Stimulated activated CD8-positive, alpha-beta memory T cell treated with anti-CD3 and anti-CD28 coated beads, Interleukin-12 subunit alpha, Interleukin-12 subunit beta, amount 100 ng/mL, for 1 hour (primary cell): ENCODE data around the gene TMEM169.

ENCODE experiments used
- DNase-seq: peaks from one replicate; pipeline ENCODE4 v3.0.0-alpha.2; 2020; ENCODE audit warnings: low read depth

Gene TMEM169

DNA sequence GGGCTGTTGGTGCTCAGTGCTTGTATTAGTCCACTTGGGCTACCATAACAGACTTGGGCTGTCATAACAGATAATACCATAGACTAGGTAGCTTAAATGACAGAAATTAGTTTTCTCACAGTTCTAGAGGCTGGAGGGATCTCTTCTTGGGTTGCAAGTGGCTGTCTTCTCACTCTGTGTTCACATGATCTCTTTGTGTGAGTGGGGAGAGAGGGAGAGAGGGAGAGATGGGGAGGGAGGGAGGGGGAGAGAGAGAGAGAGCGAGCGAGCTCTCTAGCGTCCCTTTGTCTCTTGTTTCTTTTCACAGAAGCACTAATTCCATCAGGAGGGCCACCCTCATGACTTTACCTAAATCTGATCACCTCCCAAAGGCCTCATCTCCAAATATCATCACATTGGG lies 23.0 kb downstream of the TMEM169 start:
- DNase-seq: no peak

DNA sequence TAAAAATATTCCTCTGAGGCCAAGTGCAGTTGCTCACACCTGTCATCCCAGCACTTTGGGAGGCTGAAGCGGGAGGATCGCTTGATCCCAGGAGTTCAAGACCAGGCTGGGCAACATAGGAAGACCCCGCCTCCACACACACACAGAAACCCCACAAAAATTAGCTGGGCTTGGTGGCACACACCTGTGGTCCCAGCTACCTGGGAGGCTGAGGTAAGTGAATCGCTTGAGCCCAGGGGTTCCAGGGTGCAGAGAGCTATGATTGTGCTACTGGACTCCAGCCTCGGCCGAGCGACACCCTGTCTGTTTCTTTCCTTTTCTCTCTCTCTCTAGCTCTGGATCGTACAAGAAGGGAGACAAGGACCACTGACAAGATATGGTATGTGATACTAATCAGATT lies 25.6 kb downstream of the TMEM169 start:
- no peak for DNase-seq

DNA sequence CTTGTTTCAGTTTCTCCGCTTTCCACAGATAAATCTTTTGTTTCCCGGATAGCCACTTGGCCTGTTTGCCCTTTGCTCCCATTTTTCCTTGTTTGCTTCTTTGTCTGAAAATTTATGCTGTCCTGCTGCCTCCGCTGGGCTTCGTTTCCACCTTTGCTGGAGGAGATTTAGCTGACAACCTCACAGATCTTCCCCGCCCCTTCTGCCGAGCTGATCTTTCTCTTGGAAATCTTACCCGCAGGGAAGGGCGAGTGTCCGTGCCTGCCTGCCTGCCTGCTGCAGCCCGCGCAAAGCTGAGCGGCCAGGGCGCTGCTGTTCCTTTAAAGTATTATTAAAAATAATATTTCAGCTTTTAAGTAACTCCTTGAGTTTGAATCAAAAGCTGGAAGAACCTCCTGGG lies 26.0 kb downstream of the TMEM169 start:
- no peak for DNase-seq

GRCh38 chr2:216108310-216108966 lies 26.7 kb downstream of the TMEM169 start:
- DNase-seq: no peak

DNA sequence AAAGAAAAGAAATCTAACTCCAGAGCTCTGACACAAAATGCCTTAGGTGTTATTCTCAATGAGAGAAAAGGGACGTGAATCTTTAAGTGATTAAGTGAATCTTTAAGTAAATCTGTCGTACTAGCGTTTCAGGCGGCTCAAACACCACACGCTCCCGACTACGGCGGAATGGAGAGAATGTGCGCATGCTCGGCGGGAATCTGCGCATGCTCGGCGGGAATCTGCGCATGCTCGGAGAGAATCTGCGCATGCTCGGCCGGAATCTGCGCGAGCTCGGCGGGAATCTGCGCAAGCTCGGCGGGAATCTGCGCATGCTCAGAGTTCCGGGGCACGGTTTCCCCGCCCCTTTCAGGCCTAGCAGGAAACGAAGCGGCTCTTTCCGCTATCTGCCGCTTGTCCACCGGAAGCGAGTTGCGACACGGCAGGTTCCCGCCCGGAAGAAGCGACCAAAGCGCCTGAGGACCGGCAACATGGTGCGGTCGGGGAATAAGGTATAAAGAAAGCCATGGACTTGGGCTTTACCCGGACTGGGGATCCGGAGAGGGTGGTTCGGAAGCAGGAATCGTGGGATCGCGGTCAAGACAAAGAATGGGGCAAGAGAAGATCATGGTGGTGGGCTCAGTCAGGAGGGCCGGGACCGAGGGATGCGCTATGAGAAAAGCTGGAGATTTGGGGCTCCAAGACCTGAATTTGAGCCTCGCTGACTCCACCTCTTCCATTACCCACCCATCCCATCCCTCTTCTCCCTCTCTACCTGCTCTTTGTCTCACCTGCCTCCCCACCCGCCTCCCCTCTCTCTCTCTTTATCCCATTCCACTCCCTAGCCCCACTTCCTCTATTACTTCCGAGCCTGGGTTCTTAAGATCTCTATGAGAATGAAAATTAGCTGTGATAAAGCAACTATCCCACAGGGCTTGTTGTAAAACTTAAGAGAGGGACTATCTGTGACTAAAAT lies 27.5 kb downstream of the TMEM169 start, which contains the start of gene XRCC5:
Gene XRCC5 (plus strand): TSS at position 382 of the 955 bp plus-strand sequence. CDS start 89 bp downstream, at position 471.
- DNase-seq: peak; percentile 98

- DNase-seq: no peak
Observed at GRCh38 chr2:216109962-216110614, 28.4 kb downstream of the TMEM169 start.

- no peak for DNase-seq
Observed at GRCh38 chr2:216110620-216111019, 28.9 kb downstream of the TMEM169 start.

DNA sequence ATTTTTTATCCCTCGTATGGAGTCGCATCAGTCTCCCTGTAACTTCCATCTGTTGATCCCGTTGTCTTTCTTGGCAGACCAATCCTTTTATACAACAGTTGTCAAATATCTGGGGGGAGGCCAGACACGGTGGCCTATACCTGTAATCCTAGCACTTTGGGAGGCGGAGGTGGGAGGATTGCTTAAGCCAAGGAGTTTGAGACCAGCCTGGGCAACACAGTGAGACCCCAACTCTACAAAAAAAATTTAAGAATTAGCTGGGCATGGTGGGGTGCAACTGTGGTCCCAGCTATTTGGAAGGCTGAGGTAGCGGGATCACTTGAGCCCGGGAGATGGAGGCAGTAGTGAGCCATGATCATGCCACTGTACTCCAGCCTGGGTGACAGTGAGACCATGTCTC lies 29.4 kb downstream of the TMEM169 start:
- no peak for DNase-seq

DNA sequence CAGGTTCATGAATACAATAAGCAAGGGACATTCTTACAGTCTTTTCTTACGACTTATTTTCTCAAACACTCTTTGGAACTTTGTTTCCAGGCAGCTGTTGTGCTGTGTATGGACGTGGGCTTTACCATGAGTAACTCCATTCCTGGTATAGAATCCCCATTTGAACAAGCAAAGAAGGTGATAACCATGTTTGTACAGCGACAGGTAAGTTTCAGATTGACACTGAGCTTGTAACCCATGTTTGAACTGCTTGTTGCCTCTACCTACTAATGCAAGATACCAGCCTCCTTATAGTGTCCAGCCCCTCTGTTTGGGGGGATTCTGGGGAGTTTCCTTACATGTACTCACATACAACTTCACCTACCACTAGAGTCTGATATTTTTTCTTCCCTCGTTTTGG lies 31.2 kb downstream of the TMEM169 start:
- DNase-seq: no peak

DNA sequence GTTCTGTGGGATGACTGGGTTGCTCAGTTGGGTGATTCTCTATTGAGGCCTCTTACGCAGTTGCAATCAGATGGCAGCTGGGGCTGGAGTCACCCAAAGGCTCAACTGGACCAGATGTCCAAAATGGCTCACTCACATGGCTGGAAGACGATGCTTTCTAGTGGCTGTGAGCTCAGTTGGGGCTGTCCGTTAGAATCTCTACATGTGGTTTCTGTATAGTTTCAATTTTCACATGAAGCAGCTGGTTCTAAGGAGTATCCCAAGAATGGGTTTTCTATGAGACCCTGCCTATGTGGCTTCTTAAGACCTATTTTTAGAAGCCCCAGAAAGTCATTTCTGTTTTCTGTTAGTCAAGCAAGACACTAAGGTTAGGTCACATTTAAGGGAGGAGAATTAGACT lies 31.9 kb downstream of the TMEM169 start:
- DNase-seq: no peak

DNA sequence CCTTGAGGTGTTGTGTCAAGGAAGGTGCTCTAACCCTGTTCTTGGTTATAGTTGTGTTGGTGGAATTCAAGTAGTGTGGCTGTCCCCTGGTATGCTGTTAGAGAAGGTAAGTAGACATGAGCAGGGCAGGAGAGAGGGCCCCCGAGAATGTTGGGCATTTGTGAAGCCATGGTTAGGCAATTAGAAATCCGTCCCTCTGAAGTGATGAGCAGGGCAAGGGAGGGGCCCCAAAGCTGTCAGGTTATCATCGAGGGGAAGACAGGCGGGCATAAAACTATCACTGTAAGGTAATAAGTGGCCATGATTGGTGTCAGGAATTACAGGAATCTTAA lies 32.6 kb downstream of the TMEM169 start:
- no peak for DNase-seq

GRCh38 chr2:216114714-216115531 lies 33.2 kb downstream of the TMEM169 start:
- peak; percentile 97 for DNase-seq

DNA sequence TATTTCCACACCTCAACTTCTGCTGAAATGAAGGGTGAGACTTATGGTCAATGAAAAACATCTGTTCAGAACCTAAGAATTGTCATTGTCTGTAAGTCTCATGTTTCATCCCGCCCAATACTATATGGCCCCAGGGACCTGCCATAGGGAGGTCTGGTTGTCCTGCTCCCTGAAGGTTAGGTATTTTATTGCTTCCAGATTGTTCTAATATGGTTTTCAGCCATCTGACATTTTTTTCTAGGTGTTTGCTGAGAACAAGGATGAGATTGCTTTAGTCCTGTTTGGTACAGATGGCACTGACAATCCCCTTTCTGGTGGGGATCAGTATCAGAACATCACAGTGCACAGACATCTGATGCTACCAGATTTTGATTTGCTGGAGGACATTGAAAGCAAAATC lies 34.7 kb downstream of the TMEM169 start:
- DNase-seq: no peak

GRCh38 chr2:216117561-216118340 lies 36.0 kb downstream of the TMEM169 start:
- no peak for DNase-seq

DNA sequence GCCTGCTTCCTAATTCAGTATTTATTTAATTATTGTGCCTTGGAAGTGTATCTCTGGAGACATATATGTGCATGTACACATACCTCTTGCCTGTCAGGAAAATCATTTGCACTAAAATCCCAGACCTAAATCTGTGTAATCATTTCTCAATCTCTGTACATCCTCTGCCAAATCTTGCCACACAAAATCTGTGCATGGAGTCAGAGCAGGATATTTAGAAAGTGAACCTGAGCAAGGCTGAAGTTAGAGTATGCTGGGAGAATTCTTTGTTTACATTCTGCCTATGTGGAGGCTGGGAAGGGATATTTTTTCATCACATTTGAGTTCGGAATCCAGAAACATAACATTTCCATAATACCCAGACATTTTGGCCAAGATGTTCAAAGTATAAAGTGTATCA lies 36.8 kb downstream of the TMEM169 start:
- DNase-seq: no peak

- DNase-seq: no peak
Observed at GRCh38 chr2:216119146-216119545, 37.4 kb downstream of the TMEM169 start.

- DNase-seq: no peak
Observed at GRCh38 chr2:216119986-216120385, 38.3 kb downstream of the TMEM169 start.

DNA sequence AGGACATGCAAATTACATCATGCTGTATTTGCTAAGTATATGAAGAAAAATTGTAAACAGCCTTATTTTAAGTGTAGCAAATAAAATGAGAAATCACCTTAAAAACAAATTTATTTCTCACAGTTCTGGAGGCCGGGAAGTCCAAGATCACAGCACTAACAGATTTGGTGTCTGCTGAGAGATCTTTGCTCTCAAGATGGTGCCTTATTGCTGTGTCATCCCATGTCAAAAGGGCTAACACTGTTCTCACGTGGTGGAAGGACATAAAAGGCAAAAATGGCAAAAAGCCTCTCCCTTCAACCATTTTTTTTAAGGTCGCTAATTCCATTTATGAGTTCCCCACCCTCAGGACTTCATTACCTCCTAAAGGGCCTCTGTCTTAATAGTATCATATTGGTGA lies 39.5 kb downstream of the TMEM169 start:
- no peak for DNase-seq

- DNase-seq: no peak
Observed at GRCh38 chr2:216126943-216127342, 45.2 kb downstream of the TMEM169 start.

DNA sequence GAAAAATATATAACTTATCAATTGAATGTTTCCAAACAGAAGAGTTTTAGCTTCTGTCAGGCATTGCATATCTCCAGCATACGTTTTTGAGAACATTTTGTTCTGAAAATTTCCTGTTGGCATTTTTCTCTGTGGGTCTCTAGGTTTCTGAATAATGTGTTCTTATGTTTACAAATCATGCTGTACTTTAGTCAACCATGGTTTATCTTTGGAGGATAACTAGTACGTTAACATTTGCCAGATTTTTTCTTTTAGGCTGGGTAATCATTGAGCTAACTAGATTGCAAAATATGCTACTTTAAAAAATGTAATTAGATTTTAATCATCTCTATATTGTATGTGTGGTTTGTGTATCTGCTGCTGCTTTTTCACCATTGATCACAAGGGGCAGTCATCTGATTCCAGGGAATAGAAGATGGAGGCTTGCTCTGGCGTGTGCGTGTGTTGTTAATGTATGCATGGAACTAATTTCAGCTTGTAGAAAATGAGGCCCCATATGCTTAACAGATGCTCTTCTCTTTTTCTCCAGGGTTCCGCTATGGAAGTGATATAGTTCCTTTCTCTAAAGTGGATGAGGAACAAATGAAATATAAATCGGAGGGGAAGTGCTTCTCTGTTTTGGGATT lies 48.7 kb downstream of the TMEM169 start:
- no peak for DNase-seq
